Loucy (cell line): ENCODE results near the gene HS3ST5.

ENCODE experiments used
- EZH2phosphoT487 ChIP-seq: fragments of 200-600 bp; IDR thresholded peaks from 2 replicates; pipeline ENCODE4 v1.6.1; 2018; ENCODE audit warnings: antibody characterized with exemption, mild to moderate bottlenecking, moderate library complexity, borderline replicate concordance
- TF ChIP-seq, protein P1 (sequence below): fragments of 200-600 bp; sonication (generic); conservative IDR thresholded peaks from 2 replicates; pipeline ENCODE4 v1.5.1; 2014; ENCODE audit warnings: mild to moderate bottlenecking, antibody characterized with exemption, low read length

DNA sequence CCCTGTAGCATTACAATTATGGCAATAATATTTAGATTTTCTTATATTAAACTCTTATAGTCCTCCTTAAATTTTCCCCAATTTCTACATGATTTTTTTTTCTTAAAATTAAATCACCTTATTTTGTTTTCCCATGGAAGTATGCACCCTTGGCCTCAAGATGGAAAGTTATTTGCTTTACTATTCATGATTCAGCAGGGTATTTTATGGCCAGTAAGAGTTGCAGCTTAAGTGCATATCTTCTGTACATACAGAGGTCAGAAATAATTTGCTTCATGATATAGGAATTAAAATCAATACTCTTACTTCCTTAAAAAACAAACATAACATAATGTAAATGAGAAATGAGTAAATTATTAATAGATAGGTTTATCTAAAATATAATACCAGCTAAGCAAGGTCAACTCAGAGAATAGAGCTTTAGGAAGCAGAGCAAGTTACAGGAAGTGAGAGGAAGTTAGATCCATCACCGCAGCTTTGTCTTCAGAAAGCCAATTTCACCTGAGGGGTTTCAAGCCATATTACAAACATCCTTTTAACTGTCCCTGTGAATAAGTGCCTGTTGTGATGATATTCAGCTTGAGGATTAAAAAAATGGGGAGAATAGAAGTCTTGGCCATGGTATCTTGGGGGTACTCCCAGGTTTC is 24.6 kb upstream of the HS3ST5 start:
- TF ChIP-seq, protein P1, sequence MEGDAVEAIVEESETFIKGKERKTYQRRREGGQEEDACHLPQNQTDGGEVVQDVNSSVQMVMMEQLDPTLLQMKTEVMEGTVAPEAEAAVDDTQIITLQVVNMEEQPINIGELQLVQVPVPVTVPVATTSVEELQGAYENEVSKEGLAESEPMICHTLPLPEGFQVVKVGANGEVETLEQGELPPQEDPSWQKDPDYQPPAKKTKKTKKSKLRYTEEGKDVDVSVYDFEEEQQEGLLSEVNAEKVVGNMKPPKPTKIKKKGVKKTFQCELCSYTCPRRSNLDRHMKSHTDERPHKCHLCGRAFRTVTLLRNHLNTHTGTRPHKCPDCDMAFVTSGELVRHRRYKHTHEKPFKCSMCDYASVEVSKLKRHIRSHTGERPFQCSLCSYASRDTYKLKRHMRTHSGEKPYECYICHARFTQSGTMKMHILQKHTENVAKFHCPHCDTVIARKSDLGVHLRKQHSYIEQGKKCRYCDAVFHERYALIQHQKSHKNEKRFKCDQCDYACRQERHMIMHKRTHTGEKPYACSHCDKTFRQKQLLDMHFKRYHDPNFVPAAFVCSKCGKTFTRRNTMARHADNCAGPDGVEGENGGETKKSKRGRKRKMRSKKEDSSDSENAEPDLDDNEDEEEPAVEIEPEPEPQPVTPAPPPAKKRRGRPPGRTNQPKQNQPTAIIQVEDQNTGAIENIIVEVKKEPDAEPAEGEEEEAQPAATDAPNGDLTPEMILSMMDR: no peak
- TF ChIP-seq EZH2phosphoT487: no peak
